Measurements from ENCODE around the gene LHX5. TPM values are rescaled to one million over a fixed set of nuclear protein-coding genes. Genes with fewer than 3 reads are reported as not detected.

Gene LHX5
- total RNA-seq, 1 experiment from 2014 or later, result not detected

DNA sequence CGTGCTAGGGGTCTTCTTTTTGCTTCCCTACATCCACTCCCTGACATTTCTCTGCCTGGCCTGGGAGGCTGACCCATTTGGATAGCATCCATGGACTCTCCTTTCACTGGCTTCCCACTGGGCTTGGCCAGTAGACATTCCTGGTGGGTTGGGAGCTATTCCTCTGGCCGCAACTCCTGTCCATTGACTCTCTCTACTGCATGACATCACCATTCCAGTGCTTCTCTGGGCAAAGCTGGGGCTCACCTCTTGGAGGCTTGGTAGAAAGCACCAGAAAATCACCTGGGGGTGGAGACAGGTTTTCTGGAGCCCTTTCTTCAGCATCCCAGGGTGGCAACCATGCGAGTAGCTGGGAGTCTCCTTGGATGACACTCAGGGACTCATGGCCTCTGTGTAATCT lies 16.7 kb upstream of the LHX5 start:
- TF ChIP-seq, protein P1, sequence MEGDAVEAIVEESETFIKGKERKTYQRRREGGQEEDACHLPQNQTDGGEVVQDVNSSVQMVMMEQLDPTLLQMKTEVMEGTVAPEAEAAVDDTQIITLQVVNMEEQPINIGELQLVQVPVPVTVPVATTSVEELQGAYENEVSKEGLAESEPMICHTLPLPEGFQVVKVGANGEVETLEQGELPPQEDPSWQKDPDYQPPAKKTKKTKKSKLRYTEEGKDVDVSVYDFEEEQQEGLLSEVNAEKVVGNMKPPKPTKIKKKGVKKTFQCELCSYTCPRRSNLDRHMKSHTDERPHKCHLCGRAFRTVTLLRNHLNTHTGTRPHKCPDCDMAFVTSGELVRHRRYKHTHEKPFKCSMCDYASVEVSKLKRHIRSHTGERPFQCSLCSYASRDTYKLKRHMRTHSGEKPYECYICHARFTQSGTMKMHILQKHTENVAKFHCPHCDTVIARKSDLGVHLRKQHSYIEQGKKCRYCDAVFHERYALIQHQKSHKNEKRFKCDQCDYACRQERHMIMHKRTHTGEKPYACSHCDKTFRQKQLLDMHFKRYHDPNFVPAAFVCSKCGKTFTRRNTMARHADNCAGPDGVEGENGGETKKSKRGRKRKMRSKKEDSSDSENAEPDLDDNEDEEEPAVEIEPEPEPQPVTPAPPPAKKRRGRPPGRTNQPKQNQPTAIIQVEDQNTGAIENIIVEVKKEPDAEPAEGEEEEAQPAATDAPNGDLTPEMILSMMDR (IDR thresholded peaks at IDR 0.05; ENCODE audit: unreplicated experiment), result no peak
- Mint-ChIP-seq H3K4me3 (ENCODE audit: unreplicated experiment) (no peak overlapping the region), H3K36me3 (ENCODE audit: insufficient read depth, unreplicated experiment) (no peaks in the 10 kb centered on the region), H3K27me3 (ENCODE audit: insufficient read depth, unreplicated experiment) (peaks cover 54% of the 10 kb centered on the region), H3K27ac (ENCODE audit: low read depth, unreplicated experiment) (no peak overlapping the region), H3K4me1 (ENCODE audit: insufficient read depth, unreplicated experiment) (no peaks in the 10 kb centered on the region), H3K9me3 (ENCODE audit: unreplicated experiment) (no peaks in the 10 kb centered on the region)
- no TSS peak for BruUV-seq (replicated peaks)
- intact Hi-C loops (cut with micrococcal nuclease), result no loop called here
- no peak for DNase-seq (ENCODE audit: unreplicated experiment)
- CTCF ChIA-PET, result interaction anchor here (0.7 kb wide), 1 partner anchor 8 kb away, joined by 5 read pairs; no protein-coding TSS in a partner anchor
- POLR2A ChIA-PET, result no interaction called here

DNA sequence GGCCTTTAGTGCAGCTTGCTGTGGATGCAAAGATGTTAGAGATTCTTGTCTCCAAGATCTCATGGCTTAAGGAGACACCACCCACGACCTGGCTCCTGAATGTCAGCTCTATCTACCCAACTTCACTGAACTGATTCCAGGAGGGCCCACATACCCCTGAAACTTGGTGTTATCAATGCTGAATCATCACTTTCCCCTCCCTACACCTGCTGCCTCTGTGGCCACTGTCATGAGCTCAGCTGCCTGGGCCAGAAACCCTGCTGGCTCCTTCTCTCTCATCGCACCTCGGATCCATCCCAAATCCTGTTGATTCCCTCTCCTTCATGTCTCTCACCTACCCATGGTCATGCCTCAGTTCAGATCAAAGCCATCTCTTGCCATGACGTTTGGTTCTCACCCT lies 15.1 kb upstream of the LHX5 start:
- TF ChIP-seq, protein P1 (IDR thresholded peaks at IDR 0.05; ENCODE audit: unreplicated experiment), result no peak
- Mint-ChIP-seq H3K27ac (ENCODE audit: low read depth, unreplicated experiment) (no peak overlapping the region), H3K9me3 (ENCODE audit: unreplicated experiment) (no peaks in the 10 kb centered on the region), H3K4me1 (ENCODE audit: insufficient read depth, unreplicated experiment) (no peaks in the 10 kb centered on the region), H3K27me3 (ENCODE audit: insufficient read depth, unreplicated experiment) (peaks cover 70% of the 10 kb centered on the region), H3K4me3 (ENCODE audit: unreplicated experiment) (no peak overlapping the region), H3K36me3 (ENCODE audit: insufficient read depth, unreplicated experiment) (no peaks in the 10 kb centered on the region)
- no peak for DNase-seq (ENCODE audit: unreplicated experiment)
- ChIA-PET CTCF (no interaction called here), POLR2A (no interaction called here)
- no TSS peak for BruUV-seq (replicated peaks)
- intact Hi-C loops (cut with micrococcal nuclease), result no loop called here

DNA sequence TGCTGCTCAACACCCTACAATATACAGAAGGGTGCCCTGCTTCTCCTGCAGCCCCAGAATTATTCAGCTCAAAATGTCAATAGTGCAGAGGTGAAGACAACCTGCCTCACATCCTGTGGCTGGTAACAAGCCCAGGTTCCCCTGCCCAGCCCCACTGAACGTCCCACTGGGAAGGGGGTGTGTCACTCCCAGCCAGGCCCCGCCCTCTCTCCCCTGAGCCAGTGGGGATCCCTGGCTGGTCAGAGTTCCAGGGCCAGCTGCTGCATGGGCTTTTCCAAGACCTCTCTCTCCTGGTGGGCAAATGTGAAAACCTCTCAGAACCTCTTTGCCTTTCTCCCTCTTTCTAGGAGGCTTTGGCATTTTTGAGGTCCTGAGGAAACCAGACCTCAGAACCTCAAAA lies 13.7 kb upstream of the LHX5 start:
- Mint-ChIP-seq H3K4me1 (ENCODE audit: insufficient read depth, unreplicated experiment) (no peaks in the 10 kb centered on the region), H3K9me3 (ENCODE audit: unreplicated experiment) (no peaks in the 10 kb centered on the region), H3K36me3 (ENCODE audit: insufficient read depth, unreplicated experiment) (no peaks in the 10 kb centered on the region), H3K27me3 (ENCODE audit: insufficient read depth, unreplicated experiment) (peaks cover 84% of the 10 kb centered on the region), H3K4me3 (ENCODE audit: unreplicated experiment) (no peak overlapping the region), H3K27ac (ENCODE audit: low read depth, unreplicated experiment) (no peak overlapping the region)
- POLR2A ChIA-PET, result no interaction called here
- TF ChIP-seq, protein P1 (IDR thresholded peaks at IDR 0.05; ENCODE audit: unreplicated experiment), result no peak
- intact Hi-C loops (cut with micrococcal nuclease), result no loop called here
- CTCF ChIA-PET, result no interaction called here
- DNase-seq (ENCODE audit: unreplicated experiment), result no peak
- no TSS peak for BruUV-seq (replicated peaks)

DNA sequence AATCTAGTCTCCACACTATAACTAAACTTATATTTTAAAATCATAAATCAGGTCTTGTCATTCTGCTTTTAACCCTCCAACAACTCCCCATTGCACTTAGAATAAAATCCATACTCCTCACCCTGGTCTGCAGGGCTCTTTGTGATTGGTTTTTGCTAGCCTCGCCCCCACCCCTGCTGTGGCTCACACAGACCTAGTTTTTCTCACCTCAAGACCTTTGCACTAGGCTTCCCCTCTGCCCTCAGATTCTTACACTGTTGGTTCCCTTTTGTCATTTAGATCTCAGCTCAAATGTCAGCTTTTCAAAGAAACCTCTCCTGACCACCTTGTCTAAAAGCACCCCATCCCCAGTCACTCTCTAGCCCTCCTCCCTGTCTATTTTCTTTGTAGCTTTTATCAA lies 10.7 kb upstream of the LHX5 start:
- Mint-ChIP-seq H3K9me3 (ENCODE audit: unreplicated experiment) (peaks cover 8% of the 10 kb centered on the region), H3K36me3 (ENCODE audit: insufficient read depth, unreplicated experiment) (no peaks in the 10 kb centered on the region), H3K27me3 (ENCODE audit: insufficient read depth, unreplicated experiment) (peaks cover 94% of the 10 kb centered on the region), H3K27ac (ENCODE audit: low read depth, unreplicated experiment) (no peak overlapping the region), H3K4me1 (ENCODE audit: insufficient read depth, unreplicated experiment) (no peaks in the 10 kb centered on the region), H3K4me3 (ENCODE audit: unreplicated experiment) (no peak overlapping the region)
- no peak for DNase-seq (ENCODE audit: unreplicated experiment)
- intact Hi-C loops (cut with micrococcal nuclease), result no loop called here
- no TSS peak for BruUV-seq (replicated peaks)
- CTCF ChIA-PET, result interaction anchor here (0.6 to 0.7 kb wide), 3 partner anchors 21 to 489 kb away, joined by 3 to 4 read pairs (median 3); no protein-coding TSS in a partner anchor
- TF ChIP-seq, protein P1 (IDR thresholded peaks at IDR 0.05; ENCODE audit: unreplicated experiment), result no peak
- POLR2A ChIA-PET, result no interaction called here

Data from MCF 10A (cell line).